Activated gamma-delta T cell treated with anti-CD3 and anti-CD28 coated beads, Interleukin-2, amount 50 U/mL, for 16 hours (primary cell): ENCODE results near the gene NR1D1.
"Not testable (repeated sequence)": the region's sequence is repeated elsewhere in the genome, so short reads cannot be mapped to it uniquely, and the experiment has no call there.

Experiments
- DNase-seq: peaks from one replicate; pipeline ENCODE4 v3.0.0-alpha.2; 2020; ENCODE audit warnings: low read depth

NR1D1 gene

DNA sequence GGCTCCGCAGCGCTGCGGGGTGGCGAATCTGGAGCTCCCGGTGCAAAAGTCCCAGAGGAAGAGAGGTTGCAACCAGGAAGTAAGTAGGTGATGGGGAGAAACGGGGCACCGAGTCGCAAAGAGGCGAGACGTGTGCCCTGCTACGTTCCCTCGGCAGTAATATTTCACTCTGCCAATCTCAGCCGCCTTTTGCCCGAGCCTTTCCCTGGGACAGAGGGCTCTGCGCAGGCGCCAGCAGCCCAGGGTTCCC is at the start of gene NR1D1:
Gene NR1D1, minus strand, starts transcription at position 171 of the 250 bp plus-strand sequence. CDS start 495 bp downstream, outside the sequence.
- no peak for DNase-seq

DNA sequence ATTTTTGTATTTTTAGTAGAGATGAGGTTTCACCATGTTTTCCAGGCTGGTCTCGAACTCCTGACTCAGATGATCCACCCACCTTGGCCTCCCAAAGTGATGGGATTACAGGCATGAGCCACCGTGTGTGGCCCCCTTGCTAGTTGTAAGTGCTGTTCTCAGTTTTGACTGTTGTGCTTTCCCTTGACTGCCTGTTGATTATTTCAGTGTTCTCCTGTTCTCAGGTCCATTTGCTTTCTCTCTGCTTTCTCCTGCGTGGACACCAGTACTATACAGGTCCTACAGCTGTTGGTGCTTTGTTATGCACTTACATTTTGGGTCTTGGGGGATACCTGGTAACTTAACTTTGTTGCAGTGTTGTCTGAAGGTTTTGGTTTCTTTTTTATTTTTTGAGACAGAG is 48.1 kb upstream of the NR1D1 start:
- no peak for DNase-seq

DNA sequence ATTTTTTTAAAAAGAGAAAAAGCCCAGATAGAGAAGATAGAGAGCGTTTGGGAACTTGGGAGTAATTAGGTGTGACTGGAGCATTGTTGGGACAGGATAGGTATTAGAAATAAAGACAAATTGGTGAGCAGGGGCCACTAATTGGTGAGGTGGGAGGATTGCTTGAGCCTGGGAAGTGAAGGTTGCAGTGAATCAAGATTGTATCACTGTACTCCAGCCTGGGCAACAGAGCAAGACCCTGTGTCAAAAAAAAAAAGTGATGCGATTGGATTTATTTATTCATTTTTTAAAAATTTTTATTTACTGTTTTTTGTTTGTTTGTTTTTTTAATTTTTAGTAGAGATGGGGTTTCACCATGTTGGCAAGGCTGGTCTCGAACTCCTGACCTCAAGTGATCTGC is 45.1 kb upstream of the NR1D1 start:
- DNase-seq = no peak

- not testable (repeated sequence) for DNase-seq
Measured at GRCh38 chr17:40143166-40143565, 42.8 kb upstream of the NR1D1 start.

DNA sequence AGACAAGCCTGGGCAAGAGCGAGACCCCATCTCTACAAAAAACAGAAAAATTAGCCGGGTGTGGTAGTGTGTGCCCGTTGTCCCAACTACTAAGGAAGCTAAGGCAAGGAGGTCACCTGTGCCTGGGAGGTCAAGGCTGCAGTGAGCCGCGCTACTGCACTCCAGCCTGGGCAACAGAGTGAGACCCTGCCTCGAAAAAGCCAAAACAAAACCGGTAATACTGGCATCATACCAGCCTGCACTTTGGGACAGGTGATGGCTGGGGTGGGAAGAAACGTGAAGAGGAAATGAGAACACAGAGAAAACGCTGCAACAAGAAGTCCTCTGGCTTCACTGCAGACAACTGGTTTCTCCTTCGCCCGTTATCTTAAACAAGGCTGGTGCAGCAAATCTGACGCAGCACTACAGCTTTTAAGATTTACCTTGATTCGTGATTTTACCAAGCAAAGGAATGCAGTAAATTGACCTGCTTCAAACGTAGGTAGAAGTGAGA is 39.2 kb upstream of the NR1D1 start:
- DNase-seq = no peak

DNA sequence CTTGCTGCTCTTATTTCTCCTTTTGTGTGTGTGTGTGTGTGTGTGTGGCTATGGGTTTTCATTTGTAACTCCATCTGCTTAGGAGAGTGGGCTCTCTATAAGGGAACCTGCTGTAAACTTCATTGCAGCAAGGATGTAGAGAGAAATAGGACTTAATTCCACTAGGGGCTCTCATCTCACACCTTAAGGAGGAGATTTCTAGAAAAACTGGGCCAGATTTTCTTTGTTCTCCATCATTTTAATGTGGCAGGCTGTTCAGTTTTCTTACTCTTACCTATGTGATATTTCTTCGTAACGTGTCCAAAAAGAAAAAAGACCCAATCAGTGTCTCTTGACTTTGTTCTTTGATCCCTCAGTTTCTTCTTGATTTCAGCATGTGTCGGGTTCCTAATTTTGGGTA is 35.4 kb upstream of the NR1D1 start:
- no peak for DNase-seq

GRCh38 chr17:40134184-40134583 is 33.8 kb upstream of the NR1D1 start:
- no peak for DNase-seq

DNA sequence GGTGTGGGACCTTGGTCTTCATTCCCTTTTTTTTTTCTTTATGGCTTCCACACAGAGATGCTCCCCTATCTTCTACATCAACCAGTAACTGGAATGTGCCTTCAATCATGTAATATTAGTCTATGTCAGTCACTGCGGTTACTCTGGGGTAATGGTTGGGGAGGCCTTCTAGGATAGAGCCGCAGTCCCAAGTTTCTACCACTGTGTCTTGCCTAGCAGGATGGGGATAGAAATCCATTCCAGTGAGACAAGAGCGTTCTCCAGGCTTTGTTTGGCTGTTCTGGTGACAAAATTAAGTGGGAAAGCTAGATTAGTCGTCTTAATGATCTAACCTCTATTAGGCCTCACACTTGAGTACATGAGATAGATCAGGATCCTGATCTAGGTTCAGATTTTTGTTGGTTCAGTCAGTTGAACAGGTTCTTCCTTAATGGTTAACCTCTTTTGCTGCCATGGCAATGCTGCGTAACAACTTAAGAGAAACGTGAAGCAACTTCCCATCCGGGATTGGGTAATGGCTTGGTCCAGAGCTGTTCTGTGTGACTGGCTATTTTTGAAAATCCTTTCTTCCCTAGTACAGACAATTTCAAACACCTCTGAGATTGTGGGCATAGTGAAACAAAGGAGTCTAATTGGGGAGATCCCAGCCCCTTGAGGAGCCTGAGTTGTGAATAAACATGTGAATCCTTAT is 30.1 kb upstream of the NR1D1 start:
- DNase-seq = no peak

DNA sequence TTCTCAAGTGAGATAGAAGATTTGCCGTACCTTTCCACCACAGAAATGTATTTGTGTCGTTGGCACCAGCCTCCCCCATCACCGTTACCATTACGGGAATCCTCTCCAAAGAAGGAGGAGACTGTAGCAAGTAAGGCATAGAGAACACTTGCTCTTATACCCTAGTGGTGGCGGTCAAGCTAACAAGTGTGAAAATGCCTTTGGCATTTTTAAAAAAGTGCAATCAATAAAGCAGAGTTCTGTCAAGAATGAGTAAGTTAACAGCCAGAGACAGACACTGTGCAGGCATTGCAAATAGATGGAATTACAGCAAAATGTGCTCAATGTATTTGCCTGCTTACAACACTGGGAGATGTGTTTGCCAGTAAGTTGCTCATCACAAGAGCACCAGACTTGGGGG is 29.1 kb upstream of the NR1D1 start:
- no peak for DNase-seq

- no peak for DNase-seq
Measured at GRCh38 chr17:40124279-40125141, 24.1 kb upstream of the NR1D1 start.

- no peak for DNase-seq
Measured at GRCh38 chr17:40123811-40124114, 23.4 kb upstream of the NR1D1 start.

DNA sequence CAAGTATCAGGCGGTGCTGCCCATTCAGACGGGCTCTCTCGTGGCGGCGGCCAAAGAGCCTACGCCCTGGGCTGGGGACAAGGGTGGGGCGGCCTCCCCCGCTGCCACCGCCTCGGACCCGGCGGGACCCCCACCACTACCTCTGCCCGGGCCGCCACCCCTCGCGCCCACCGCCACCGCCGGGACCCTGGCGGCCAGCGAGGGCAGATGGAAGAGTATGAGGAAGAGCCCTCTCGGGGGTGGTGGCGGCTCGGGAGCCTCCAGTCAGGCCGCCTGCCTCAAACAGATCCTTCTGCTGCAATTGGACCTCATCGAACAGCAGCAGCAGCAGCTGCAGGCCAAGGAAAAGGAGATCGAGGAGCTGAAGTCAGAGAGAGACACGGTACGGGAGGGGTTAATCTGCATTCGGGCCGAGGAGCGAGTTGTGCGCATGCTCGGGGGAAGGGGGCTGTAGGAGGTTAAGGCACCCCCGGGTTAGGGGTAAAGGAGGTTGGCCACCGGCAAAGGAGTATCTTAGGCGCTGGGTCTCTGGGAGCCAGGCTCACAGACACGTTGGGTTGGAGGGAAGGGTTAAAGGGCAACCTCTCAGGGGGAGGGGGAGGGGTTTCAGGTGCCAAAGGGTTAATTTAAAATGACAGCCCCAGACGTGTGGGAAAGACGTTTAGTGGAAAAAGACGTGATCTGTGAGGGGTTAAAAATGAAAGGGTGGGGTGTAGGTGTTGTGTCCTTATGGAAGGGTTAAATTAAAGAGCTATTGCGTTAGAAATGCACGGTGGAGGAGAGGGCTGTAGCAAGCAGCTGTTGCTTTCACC is 22.8 kb upstream of the NR1D1 start:
- DNase-seq = no peak

DNA sequence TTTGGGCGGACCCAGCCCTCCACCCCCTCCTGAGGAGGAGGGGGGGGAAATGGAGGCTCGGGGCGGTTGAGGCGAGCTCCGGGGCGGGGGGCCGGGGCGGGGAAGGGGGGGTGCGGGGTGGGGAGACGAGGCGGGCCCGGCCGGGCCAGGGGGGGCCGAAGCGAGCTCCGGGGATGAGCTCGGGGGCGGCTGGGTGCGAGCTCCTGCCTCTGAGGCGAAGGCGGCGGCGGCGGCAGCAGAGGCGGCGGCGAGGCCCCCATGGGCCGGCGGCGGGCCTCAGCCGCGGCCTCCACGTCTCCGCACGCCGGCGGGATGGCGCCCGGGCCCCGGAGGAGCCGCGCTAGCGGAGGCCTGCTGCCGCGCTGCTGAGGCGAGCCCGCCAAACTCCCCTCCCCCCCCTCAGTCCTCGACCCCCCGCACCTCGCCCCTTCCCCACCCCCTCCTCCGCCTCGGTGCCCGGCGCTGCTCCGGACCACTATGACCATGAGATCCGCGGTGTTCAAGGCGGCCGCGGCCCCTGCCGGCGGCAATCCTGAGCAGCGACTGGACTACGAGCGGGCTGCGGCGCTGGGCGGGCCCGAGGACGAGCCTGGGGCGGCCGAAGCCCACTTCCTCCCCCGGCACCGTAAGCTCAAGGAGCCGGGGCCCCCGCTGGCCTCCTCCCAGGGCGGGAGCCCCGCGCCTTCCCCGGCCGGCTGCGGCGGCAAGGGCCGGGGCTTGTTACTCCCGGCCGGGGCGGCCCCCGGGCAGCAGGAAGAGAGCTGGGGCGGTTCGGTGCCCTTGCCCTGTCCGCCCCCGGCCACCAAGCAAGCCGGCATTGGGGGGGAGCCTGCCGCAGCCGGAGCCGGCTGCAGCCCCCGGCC is 22.0 kb upstream of the NR1D1 start:
- no peak for DNase-seq

- peak; percentile 79 for DNase-seq
Measured at GRCh38 chr17:40121181-40122135, 21.1 kb upstream of the NR1D1 start, which contains the start of gene MSL1. TSS of gene MSL1 (plus strand) at chr17:40121971. CDS start at chr17:40122613, 642 bp downstream.

DNA sequence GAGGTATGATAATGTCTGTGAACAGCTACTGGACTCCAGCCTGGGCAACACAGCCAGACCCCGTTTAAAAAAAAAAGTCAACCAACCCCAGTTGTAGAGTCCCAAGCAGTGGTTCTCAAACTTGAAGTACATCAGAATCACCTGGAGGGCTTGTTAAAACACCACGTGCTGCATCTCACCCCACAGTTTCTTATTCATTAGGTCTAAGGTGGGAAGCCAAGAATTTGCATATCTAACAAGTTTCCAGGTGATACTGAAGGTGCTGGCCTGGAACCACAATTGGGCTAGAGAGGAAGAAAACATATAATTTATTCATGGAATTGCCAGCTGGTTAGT is 14.7 kb upstream of the NR1D1 start:
- no peak for DNase-seq

GRCh38 chr17:40113907-40114245 is 13.5 kb upstream of the NR1D1 start:
- no peak for DNase-seq

GRCh38 chr17:40113110-40113906 is 12.9 kb upstream of the NR1D1 start:
- peak; percentile 89 for DNase-seq

GRCh38 chr17:40112718-40113109 is 12.3 kb upstream of the NR1D1 start:
- no peak for DNase-seq

DNA sequence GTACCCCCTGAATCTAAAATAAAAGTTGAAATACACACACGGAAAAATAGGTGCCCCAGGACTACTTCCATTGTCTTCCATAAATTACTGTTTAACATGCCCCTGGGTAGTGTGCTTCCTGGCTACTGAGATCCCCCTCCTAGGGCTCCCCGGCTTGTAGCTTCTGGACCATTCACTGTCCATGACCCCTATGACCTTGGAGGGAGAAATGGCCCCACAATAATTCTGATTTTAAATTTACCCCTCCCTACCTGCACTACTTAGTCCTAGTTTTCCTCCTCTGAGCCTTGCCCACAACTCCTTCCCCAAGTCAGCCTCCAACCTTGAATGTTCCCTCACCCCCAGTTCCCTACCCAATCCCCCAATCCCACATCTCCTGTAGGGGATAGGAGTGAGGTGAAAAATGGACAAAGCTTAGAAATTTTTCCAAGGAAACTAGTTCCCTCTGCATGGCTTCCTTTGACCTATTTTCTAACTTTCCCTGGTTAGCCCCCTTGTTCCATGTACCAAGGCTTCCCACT is 11.9 kb upstream of the NR1D1 start:
- no peak for DNase-seq
